HUES64 (cell line): ENCODE measurements around the gene SP4.

ENCODE experiments used
- H3K27ac ChIP-seq: 2 replicates; pipeline ENCODE4 v1.7.0; 2013; ENCODE audit warnings: low read depth, low read length, inconsistent platforms
- H3K27me3 ChIP-seq: 2 replicates; pipeline ENCODE4 v1.6.1; 2013; ENCODE audit warnings: mild to moderate bottlenecking, low read length; ENCODE audit not compliant: insufficient read depth
- H3K36me3 ChIP-seq: 2 replicates; pipeline ENCODE4 v1.6.1; 2013; ENCODE audit warnings: mild to moderate bottlenecking, low read length; ENCODE audit not compliant: insufficient read depth
- H3K4me1 ChIP-seq: 2 replicates; pipeline ENCODE4 v1.6.1; 2013; ENCODE audit warnings: mild to moderate bottlenecking, low read length, moderate library complexity; ENCODE audit not compliant: insufficient read depth
- H3K4me3 ChIP-seq: 2 replicates; pipeline ENCODE4 v1.5.1; 2013; ENCODE audit warnings: mild to moderate bottlenecking, low read length, moderate library complexity
- H3K9ac ChIP-seq: 2 replicates; pipeline ENCODE4 v1.6.1; 2013; ENCODE audit warnings: mild to moderate bottlenecking, low read depth, low read length
- H3K9me3 ChIP-seq: 2 replicates; pipeline ENCODE4 v1.6.1; 2013; ENCODE audit warnings: low read depth, low read length; ENCODE audit not compliant: insufficient read depth
- WGBS: fragments of 150-250, 120-280 bp; methylation state at CpG from one replicate; pipeline ENCODE4 v1.1.7; 2013; ENCODE audit warnings: missing lambda C conversion rate; 5-methylcytosine and 5-hydroxymethylcytosine counted together

SP4 gene

GRCh38 chr7:21480693-21481403 is 53.0 kb downstream of the SP4 start:
- H3K9me3 ChIP-seq = no peaks in the 10 kb centered on the region
- H3K9ac ChIP-seq = peak overlapping the region; percentile 33; the same call in 1 of the 2 replicates
- H3K36me3 ChIP-seq = peaks cover 29% of the 10 kb centered on the region
- peak overlapping the region; percentile 82 for H3K27ac ChIP-seq
- 57% methylated on average over 3 of the region's 3 CpGs for WGBS
- H3K27me3 ChIP-seq = no peaks in the 10 kb centered on the region
- peak overlapping the region; percentile 32 for H3K4me3 ChIP-seq
- H3K4me1 ChIP-seq = peaks cover 45% of the 10 kb centered on the region

GRCh38 chr7:21486511-21486910 is 58.6 kb downstream of the SP4 start:
- Histone ChIP-seq H3K4me1 (peaks cover 22% of the 10 kb centered on the region), H3K36me3 (peaks cover 47% of the 10 kb centered on the region)
- no CpG with 5 or more reads among the region's 2 CpGs for WGBS

GRCh38 chr7:21495731-21496130 is 67.8 kb downstream of the SP4 start:
- Histone ChIP-seq H3K36me3 (peaks cover 50% of the 10 kb centered on the region), H3K4me3 (no peak overlapping the region), H3K4me1 (no peaks in the 10 kb centered on the region), H3K9me3 (peaks cover 44% of the 10 kb centered on the region), H3K27me3 (no peaks in the 10 kb centered on the region), H3K27ac (no peak overlapping the region), H3K9ac (no peak overlapping the region)

More at GRCh38 chr7:21486511-21486910, 58.6 kb downstream of the SP4 start:
- no peak overlapping the region for H3K4me3 ChIP-seq
- H3K27ac ChIP-seq = no peak overlapping the region
- peaks cover 9% of the 10 kb centered on the region; the same call in 1 of the 2 replicates for H3K9me3 ChIP-seq
- no peaks in the 10 kb centered on the region for H3K27me3 ChIP-seq
- no peak overlapping the region for H3K9ac ChIP-seq

GRCh38 chr7:21497072-21497471 is 69.2 kb downstream of the SP4 start:
- H3K4me1 ChIP-seq = no peaks in the 10 kb centered on the region
- no peak overlapping the region for H3K27ac ChIP-seq
- peaks cover 37% of the 10 kb centered on the region for H3K36me3 ChIP-seq
- no peak overlapping the region for H3K9ac ChIP-seq
- H3K9me3 ChIP-seq = peaks cover 32% of the 10 kb centered on the region
- H3K4me3 ChIP-seq = no peak overlapping the region
- H3K27me3 ChIP-seq = no peaks in the 10 kb centered on the region

- Histone ChIP-seq H3K27ac (no peak overlapping the region), H3K27me3 (no peaks in the 10 kb centered on the region)
- WGBS = 86% methylated on average over 6 of the region's 6 CpGs
Observed at GRCh38 chr7:21500117-21500832, 72.4 kb downstream of the SP4 start.

GRCh38 chr7:21504021-21504420 is 76.1 kb downstream of the SP4 start:
- H3K4me1 ChIP-seq = no peaks in the 10 kb centered on the region
- H3K36me3 ChIP-seq = peaks cover 15% of the 10 kb centered on the region; the same call in 1 of the 2 replicates
- H3K9me3 ChIP-seq = 0 out of 2 replicates have a peak, but pooled peaks cover 4% of the 10 kb centered on the region
- 92% methylated on average over 2 of the region's 2 CpGs for WGBS
- no peaks in the 10 kb centered on the region for H3K27me3 ChIP-seq
- H3K27ac ChIP-seq = no peak overlapping the region
- H3K4me3 ChIP-seq = no peak overlapping the region
- H3K9ac ChIP-seq = no peak overlapping the region

More at GRCh38 chr7:21500117-21500832, 72.4 kb downstream of the SP4 start:
- Histone ChIP-seq H3K9ac (no peak overlapping the region), H3K4me1 (no peaks in the 10 kb centered on the region), H3K36me3 (peaks cover 23% of the 10 kb centered on the region; the same call in 1 of the 2 replicates), H3K4me3 (no peak overlapping the region), H3K9me3 (peaks cover 6% of the 10 kb centered on the region)

GRCh38 chr7:21507627-21508343 is 79.9 kb downstream of the SP4 start:
- H3K9ac ChIP-seq = no peak overlapping the region
- H3K4me3 ChIP-seq = no peak overlapping the region
- no peak overlapping the region for H3K27ac ChIP-seq
- no peaks in the 10 kb centered on the region for H3K4me1 ChIP-seq
- 0 out of 2 replicates have a peak, but pooled peaks cover 4% of the 10 kb centered on the region for H3K9me3 ChIP-seq
- H3K27me3 ChIP-seq = no peaks in the 10 kb centered on the region
- peaks cover 30% of the 10 kb centered on the region for H3K36me3 ChIP-seq
- WGBS = 89% methylated on average over 8 of the region's 8 CpGs

GRCh38 chr7:21508538-21508937 is 80.7 kb downstream of the SP4 start:
- H3K4me1 ChIP-seq = no peaks in the 10 kb centered on the region
- H3K9me3 ChIP-seq = 0 out of 2 replicates have a peak, but pooled peaks cover 4% of the 10 kb centered on the region
- no peak overlapping the region for H3K27ac ChIP-seq
- H3K27me3 ChIP-seq = no peaks in the 10 kb centered on the region
- no peak overlapping the region for H3K9ac ChIP-seq
- H3K36me3 ChIP-seq = peaks cover 30% of the 10 kb centered on the region
- WGBS = 100% methylated on average over 3 of the region's 3 CpGs
- no peak overlapping the region for H3K4me3 ChIP-seq

GRCh38 chr7:21514062-21514461 is 86.2 kb downstream of the SP4 start:
- H3K27me3 ChIP-seq = no peaks in the 10 kb centered on the region
- peaks cover 23% of the 10 kb centered on the region for H3K36me3 ChIP-seq
- no peak overlapping the region for H3K27ac ChIP-seq
- no peaks in the 10 kb centered on the region for H3K4me1 ChIP-seq
- no peak overlapping the region for H3K4me3 ChIP-seq
- no peak overlapping the region for H3K9ac ChIP-seq
- H3K9me3 ChIP-seq = no peaks in the 10 kb centered on the region

GRCh38 chr7:21524680-21525079 is 96.8 kb downstream of the SP4 start:
- Histone ChIP-seq H3K9ac (no peak overlapping the region), H3K4me1 (no peaks in the 10 kb centered on the region), H3K27me3 (no peaks in the 10 kb centered on the region), H3K9me3 (peaks cover 12% of the 10 kb centered on the region), H3K27ac (no peak overlapping the region), H3K4me3 (no peak overlapping the region), H3K36me3 (no peaks in the 10 kb centered on the region)
- 93% methylated on average over 1 of the region's 1 CpG for WGBS

GRCh38 chr7:21526007-21526406 is 98.1 kb downstream of the SP4 start:
- H3K27ac ChIP-seq = no peak overlapping the region
- H3K27me3 ChIP-seq = no peaks in the 10 kb centered on the region
- H3K36me3 ChIP-seq = no peaks in the 10 kb centered on the region
- H3K9ac ChIP-seq = no peak overlapping the region
- H3K4me3 ChIP-seq = no peak overlapping the region
- no peaks in the 10 kb centered on the region for H3K4me1 ChIP-seq
- peaks cover 12% of the 10 kb centered on the region for H3K9me3 ChIP-seq
